Stomach (tissue), 4 donors: ENCODE data around the gene SIRPB1.
"Not testable (repeated sequence)": the region's sequence is repeated elsewhere in the genome, so short reads cannot be mapped to it uniquely, and the experiment has no call there.

Experiments
- CTCF ChIP-seq, 7 experiments: fragments of 450-650 bp in 4 of 7; fragments of 200-600 bp in 3 of 7; sonication (generic) in 3 of 7; IDR thresholded peaks; one replicate each; pipeline ENCODE4 v1.5.1; 2016 to 2019; ENCODE audit warnings: antibody characterized with exemption in 7 of 7, control low read depth in 2 of 7, mild to moderate bottlenecking in 1 of 7
- POLR2A ChIP-seq, 4 donors: fragments of 450-650 bp; IDR thresholded peaks; one replicate each; pipeline ENCODE4 v1.6.1; 2016; ENCODE audit warnings: antibody characterized with exemption in 4 of 4, control low read depth in 2 of 4, mild to moderate bottlenecking in 1 of 4, moderate library complexity in 1 of 4
- POLR2AphosphoS5 ChIP-seq, 3 donors: sonication (generic); formaldehyde crosslinking; IDR thresholded peaks; one replicate each; pipeline ENCODE4 v1.6.1; 2016; ENCODE audit warnings: antibody characterized with exemption in 3 of 3

GRCh38 chr20:1577313-1577712 is 42.5 kb downstream of the SIRPB1 start:
- not testable (repeated sequence) for TF ChIP-seq POLR2AphosphoS5, CTCF, POLR2A (IDR thresholded peaks at IDR 0.05)
